H1 (cell line): ENCODE data around the gene COL8A2.

ENCODE experiments used
- CTCF ChIP-seq, 3 experiments: IDR thresholded peaks; 1 replicate in 2 of 3; 2 replicates in 1 of 3; pipeline versions ENCODE4 v1.5.1 to v1.6.1; 2011; ENCODE audit warnings: low read length in 3 of 3, mild to moderate bottlenecking in 3 of 3, inconsistent platforms in 2 of 3, low read depth in 1 of 3, moderate library complexity in 1 of 3; ENCODE audit not compliant: insufficient read depth in 1 of 3; ENCODE audit errors: control extremely low read depth in 1 of 3
- POLR2A ChIP-seq, 2 experiments: IDR thresholded peaks; 1 replicate in 1 of 2; 2 replicates in 1 of 2; pipeline ENCODE4 v1.6.1; 2011; ENCODE audit warnings: low read depth in 2 of 2, low read length in 2 of 2, mild to moderate bottlenecking in 2 of 2; ENCODE audit errors: control extremely low read depth in 1 of 2
- POLR2AphosphoS5 ChIP-seq: IDR thresholded peaks from 2 replicates; pipeline ENCODE4 v1.6.1; 2011; ENCODE audit warnings: low read depth, low read length
- YY1 ChIP-seq: IDR thresholded peaks from 2 replicates; pipeline ENCODE4 v1.6.1; 2011; ENCODE audit warnings: low read depth, mild to moderate bottlenecking, low read length
- TF ChIP-seq, protein P1 (sequence below): IDR thresholded peaks from 2 replicates; pipeline ENCODE4 v1.6.1; 2012; ENCODE audit warnings: low read length, inconsistent platforms

DNA sequence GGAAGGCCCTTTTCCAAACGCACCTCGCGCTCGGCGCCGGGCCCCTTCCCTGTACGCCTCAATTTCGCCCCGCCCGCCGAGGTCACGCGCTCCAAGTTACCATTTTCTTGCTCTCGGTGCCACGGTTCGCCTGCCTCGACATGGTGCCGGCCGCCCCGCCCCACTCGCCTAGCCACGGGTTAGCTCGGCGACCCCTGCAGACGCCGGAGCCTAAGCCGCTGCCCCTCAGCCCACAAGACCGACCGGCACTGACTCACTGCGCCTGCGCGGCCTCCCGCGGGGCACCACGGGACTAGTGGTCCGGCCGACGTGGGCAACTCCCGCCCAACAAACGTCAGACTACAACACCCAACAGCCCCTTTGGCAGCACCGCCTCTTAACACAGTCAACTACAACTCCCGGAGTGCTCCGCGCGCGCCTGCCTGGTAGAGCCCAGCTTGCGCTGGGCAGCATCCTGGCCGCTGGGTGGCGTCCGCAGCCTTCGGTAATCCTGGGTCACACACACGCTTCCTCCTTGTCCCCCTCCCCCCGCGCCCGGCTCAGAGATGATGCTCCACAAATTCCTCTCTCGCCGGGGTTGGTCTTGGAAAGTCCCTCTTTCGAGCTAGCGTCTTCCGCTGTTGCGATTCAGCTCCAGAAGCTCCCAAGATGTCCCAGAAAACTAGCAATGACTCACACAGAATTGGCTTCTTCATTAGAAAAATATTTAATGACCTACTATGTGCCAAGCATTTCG is 24.4 kb upstream of the COL8A2 start, which contains the start of gene TRAPPC3:
- peak in 1 of 2 experiments; percentile 73; a peak in 2 of 3 replicates for TF ChIP-seq POLR2A (IDR thresholded peaks at IDR 0.05; ENCODE audit: control extremely low read depth in 1 of 2, low read depth in 2 of 2, low read length in 2 of 2)
- peak; percentile 95 to 99 (median 98) for TF ChIP-seq CTCF (IDR thresholded peaks at IDR 0.05; ENCODE audit: control extremely low read depth in 1 of 3, insufficient read depth in 1 of 3, low read depth in 1 of 3, low read length in 3 of 3)
- peak; percentile 61; the same call in 1 of the 2 replicates for TF ChIP-seq YY1
- TF ChIP-seq, protein P1, sequence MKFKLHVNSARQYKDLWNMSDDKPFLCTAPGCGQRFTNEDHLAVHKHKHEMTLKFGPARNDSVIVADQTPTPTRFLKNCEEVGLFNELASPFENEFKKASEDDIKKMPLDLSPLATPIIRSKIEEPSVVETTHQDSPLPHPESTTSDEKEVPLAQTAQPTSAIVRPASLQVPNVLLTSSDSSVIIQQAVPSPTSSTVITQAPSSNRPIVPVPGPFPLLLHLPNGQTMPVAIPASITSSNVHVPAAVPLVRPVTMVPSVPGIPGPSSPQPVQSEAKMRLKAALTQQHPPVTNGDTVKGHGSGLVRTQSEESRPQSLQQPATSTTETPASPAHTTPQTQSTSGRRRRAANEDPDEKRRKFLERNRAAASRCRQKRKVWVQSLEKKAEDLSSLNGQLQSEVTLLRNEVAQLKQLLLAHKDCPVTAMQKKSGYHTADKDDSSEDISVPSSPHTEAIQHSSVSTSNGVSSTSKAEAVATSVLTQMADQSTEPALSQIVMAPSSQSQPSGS: peak; percentile 32; the same call in 1 of the 2 replicates
- TF ChIP-seq POLR2AphosphoS5: peak; percentile 56; the same call in 1 of the 2 replicates
